HCT116 (cell line): ENCODE results near the gene RHBDD3. TPM values are rescaled to one million over a fixed set of nuclear protein-coding genes. Genes with fewer than 3 reads are reported as not detected.

ENCODE experiments used
- CEBPB ChIP-seq: IDR thresholded peaks from 2 replicates; pipeline ENCODE4 v1.6.1; 2012; ENCODE audit warnings: low read depth
- EGR1 ChIP-seq: IDR thresholded peaks from 2 replicates; pipeline ENCODE4 v1.6.1; 2012; ENCODE audit warnings: low read depth
- EZH2 ChIP-seq: fragments of 200-600 bp; sonication (generic); IDR thresholded peaks from 2 replicates; pipeline ENCODE4 v1.6.1; 2017; ENCODE audit warnings: antibody characterized with exemption, mixed run types
- MAX ChIP-seq: IDR thresholded peaks from 2 replicates; pipeline ENCODE4 v1.6.1; 2012
- POLR2A ChIP-seq: IDR thresholded peaks from 2 replicates; pipeline ENCODE4 v1.7.0; 2011; ENCODE audit warnings: borderline replicate concordance; ENCODE audit not compliant: insufficient read depth, insufficient read length; ENCODE audit errors: extremely low read depth
- RAD21 ChIP-seq: IDR thresholded peaks from 2 replicates; pipeline ENCODE4 v1.6.1; 2012; ENCODE audit warnings: low read depth, mild to moderate bottlenecking
- SIN3A ChIP-seq: IDR thresholded peaks from 2 replicates; pipeline ENCODE4 v1.6.1; 2012; ENCODE audit warnings: low read depth
- ZFX ChIP-seq: fragments of 450-650 bp; IDR thresholded peaks from 2 replicates; pipeline ENCODE4 v1.6.1; 2017
- total RNA-seq: library from RNA; stranded (reverse); gene quantifications from one replicate; pipeline ENCODE4 v1.2.1, GENCODE V29; 2021; ENCODE audit not compliant: unreplicated experiment

Gene RHBDD3
- total RNA-seq, 1 experiment from 2014 or later = 30.2 TPM

GRCh38 chr22:29211066-29211465 is 56.7 kb downstream of the RHBDD3 start (continued):
- TF ChIP-seq MAX (no peak), ZFX (no peak), CEBPB (no peak), EGR1 (no peak), EZH2 (no peak), SIN3A (no peak), RAD21 (no peak), POLR2A (no peak)

Other genes starting within 250 kb of the RHBDD3 start
- gene C22orf31, start 206.2 kb downstream of the RHBDD3 start, total RNA-seq = not detected
- 31.9 TPM for gene KREMEN1, start 194.9 kb downstream of the RHBDD3 start, total RNA-seq
- 9.6 TPM for gene EMID1, start 62.1 kb downstream of the RHBDD3 start, total RNA-seq
- 335 TPM for gene EWSR1, start 287 bp upstream of the RHBDD3 start, total RNA-seq
- gene GAS2L1, start 38.7 kb upstream of the RHBDD3 start, total RNA-seq = 29.4 TPM
- gene RASL10A, start 47.7 kb upstream of the RHBDD3 start, total RNA-seq = 0.96 TPM
- gene AP1B1, start 120.6 kb upstream of the RHBDD3 start, total RNA-seq = 60.4 TPM
- not detected for gene RFPL1, start 170.6 kb upstream of the RHBDD3 start, total RNA-seq
- not detected for gene NEFH, start 212.2 kb upstream of the RHBDD3 start, total RNA-seq